GM06990 (cell line): ENCODE results near the gene MIGA1.
"Not testable (repeated sequence)": the region's sequence is repeated elsewhere in the genome, so short reads cannot be mapped to it uniquely, and the experiment has no call there.

Source experiments
- DNase-seq: peaks from one replicate; pipeline ENCODE4 v3.0.0-alpha.2; 2011; ENCODE audit not compliant: insufficient read length; ENCODE audit errors: extremely low read depth
- H3K27me3 ChIP-seq: replicated peaks from 2 replicates; pipeline ENCODE4 v1.6.0; 2011; ENCODE audit warnings: low read length; ENCODE audit not compliant: control insufficient read depth, insufficient read depth
- H3K36me3 ChIP-seq: 2 replicates; pipeline ENCODE4 v1.5.1; 2011; ENCODE audit warnings: low read length; ENCODE audit not compliant: control insufficient read depth, insufficient read depth
- H3K4me3 ChIP-seq: replicated peaks from 2 replicates; pipeline ENCODE4 v1.5.1; 2011; ENCODE audit warnings: low read depth, mild to moderate bottlenecking, control low read depth, low read length
- CTCF ChIP-seq: IDR thresholded peaks from 2 replicates; pipeline ENCODE4 v1.5.1; 2011; ENCODE audit warnings: low read length, control low read depth, mild to moderate bottlenecking, inconsistent platforms; ENCODE audit not compliant: insufficient read depth, poor library complexity, severe bottlenecking

MIGA1 gene

GRCh38 chr1:77762072-77762476, 17.4 kb upstream of the MIGA1 start:
- Histone ChIP-seq H3K27me3 (no peaks in the 10 kb centered on the region), H3K36me3 (no peaks in the 10 kb centered on the region), H3K4me3 (no peak overlapping the region)
- DNase-seq = no peak
- TF ChIP-seq CTCF = no peak

GRCh38 chr1:77768006-77768405, 11.4 kb upstream of the MIGA1 start:
- Histone ChIP-seq H3K27me3 (no peaks in the 10 kb centered on the region), H3K4me3 (no peak overlapping the region), H3K36me3 (no peaks in the 10 kb centered on the region)
- TF ChIP-seq CTCF = no peak
- no peak for DNase-seq

DNA sequence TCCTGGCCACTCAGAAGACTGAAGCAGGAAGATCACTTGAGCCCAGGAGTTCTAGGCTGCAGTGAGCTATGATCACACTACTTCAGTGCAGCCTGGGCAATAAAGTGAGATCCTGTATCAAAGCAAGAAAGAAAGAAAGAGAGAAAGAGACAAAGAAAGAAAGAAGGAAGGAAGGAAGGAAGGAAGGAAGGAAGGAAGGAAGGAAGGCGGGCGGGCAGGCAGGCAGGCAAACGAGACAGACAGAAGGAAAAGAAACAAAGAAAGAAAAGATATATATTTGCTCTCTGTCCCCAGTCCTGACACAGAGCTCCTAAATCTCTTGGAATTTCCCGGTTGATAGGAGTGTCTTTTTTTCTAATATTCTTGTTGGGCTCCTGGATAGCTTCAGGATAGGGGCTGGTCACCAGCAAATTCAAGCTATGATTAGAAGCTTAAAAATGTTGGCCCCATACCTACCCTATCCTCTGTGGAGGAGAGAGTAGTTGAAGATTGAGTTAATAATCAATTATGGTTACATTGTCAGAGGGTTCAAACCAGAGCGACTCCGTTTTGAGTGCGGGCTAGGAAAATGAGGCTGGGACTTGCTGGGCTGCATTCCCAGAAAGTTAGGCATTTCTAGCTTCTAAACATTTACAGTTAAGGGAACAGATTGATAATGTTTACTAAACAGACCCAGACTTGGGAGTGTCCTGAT, 3.3 kb upstream of the MIGA1 start:
- TF ChIP-seq CTCF = no peak
- DNase-seq = no peak

GRCh38 chr1:77781683-77782082, 2.2 kb downstream of the MIGA1 start:
- Histone ChIP-seq H3K27me3 (no peaks in the 10 kb centered on the region), H3K36me3 (peaks cover 2% of the 10 kb centered on the region), H3K4me3 (no peak overlapping the region)
- TF ChIP-seq CTCF = no peak
- no peak for DNase-seq

More for the DNA sequence above, 3.3 kb upstream of the MIGA1 start:
- no peak overlapping the region for H3K4me3 ChIP-seq
- H3K27me3 ChIP-seq = no peaks in the 10 kb centered on the region
- H3K36me3 ChIP-seq = no peaks in the 10 kb centered on the region

DNA sequence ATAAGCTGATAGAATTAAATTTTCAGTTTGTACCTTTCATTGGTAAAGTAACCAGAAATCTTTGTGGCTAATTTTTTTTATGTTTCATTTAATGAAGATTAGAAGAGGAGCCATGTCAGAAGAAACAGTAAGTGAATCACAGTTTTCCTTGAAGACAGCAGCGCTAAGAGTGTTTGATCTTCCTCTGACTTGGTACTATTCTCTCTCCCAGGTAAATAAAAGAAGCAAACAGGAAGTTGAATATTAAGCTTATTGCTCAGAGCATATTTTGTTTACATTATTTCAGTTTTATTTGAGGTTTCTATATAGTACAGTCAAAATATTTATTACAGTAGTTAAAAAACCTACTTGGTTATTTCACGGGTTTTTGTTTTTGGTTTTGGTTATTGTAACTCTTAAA, 3.7 kb downstream of the MIGA1 start:
- TF ChIP-seq CTCF = no peak
- Histone ChIP-seq H3K27me3 (no peaks in the 10 kb centered on the region), H3K4me3 (no peak overlapping the region), H3K36me3 (peaks cover 2% of the 10 kb centered on the region)
- no peak for DNase-seq

DNA sequence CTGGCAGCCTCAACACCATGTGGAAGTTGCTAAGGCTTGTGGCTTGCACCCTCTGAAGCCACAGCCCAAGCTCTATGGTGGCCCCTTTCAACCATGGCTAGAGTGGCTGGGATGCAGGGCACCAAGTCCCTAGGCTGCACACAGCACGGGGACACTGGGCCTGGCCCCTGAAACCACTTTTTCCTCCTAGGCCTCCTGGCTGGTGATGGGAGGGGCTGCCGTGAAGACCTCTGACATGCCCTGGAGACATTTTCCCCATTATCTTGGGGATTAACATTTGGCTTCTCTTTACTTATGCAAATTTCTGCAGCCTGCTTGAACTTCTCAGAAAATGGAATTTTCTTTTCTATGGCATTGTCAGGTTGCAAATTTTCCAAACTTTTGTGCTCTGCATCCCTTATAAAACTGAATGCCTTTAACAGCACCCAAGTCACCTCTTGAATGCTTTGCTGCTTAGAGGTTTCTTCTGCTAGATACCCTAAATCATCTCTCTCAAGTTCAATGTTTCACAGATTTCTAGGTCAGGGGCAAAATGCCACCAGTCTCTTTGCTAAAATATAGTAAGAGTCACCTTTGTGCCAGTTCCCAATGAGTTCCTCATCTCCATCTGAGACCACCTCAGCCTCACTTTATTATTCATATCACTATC, 6.8 kb downstream of the MIGA1 start:
- H3K27me3 ChIP-seq, H3K4me3 ChIP-seq, DNase-seq, H3K36me3 ChIP-seq: not testable (repeated sequence)
